Vagina (tissue), 2 donors: ENCODE results near the gene RAB11FIP4.

Source experiments
- CTCF ChIP-seq, 3 experiments: fragments of 450-650 bp in 2 of 3; fragments of 200-600 bp in 1 of 3; sonication (generic) in 1 of 3; IDR thresholded peaks; one replicate each; pipeline ENCODE4 v1.5.1; 2017 to 2019; ENCODE audit warnings: antibody characterized with exemption in 3 of 3, mild to moderate bottlenecking in 2 of 3, moderate library complexity in 2 of 3
- POLR2AphosphoS5 ChIP-seq, 2 donors: sonication (generic); formaldehyde crosslinking; IDR thresholded peaks; one replicate each; pipeline ENCODE4 v1.9.0; 2017; ENCODE audit warnings: antibody characterized with exemption in 2 of 2, mild to moderate bottlenecking in 2 of 2, low read depth in 1 of 2; ENCODE audit not compliant: insufficient read depth in 1 of 2

- TF ChIP-seq CTCF (IDR thresholded peaks at IDR 0.05) (no peak), POLR2AphosphoS5 (IDR thresholded peaks at IDR 0.05; ENCODE audit: insufficient read depth in 1 of 2, low read depth in 1 of 2) (no peak)
These were observed 182.4 kb downstream of the RAB11FIP4 start for GRCh38 chr17:31573861-31574260.
